Measurements from ENCODE around the gene NSUN7.

- no peak for TF ChIP-seq CTCF (IDR thresholded peaks at IDR 0.05)
- no peak for TF ChIP-seq POLR2A (IDR thresholded peaks at IDR 0.05)
- no peak for TF ChIP-seq POLR2AphosphoS5 (IDR thresholded peaks at IDR 0.05)
These were observed 2.4 kb upstream of the NSUN7 start for GRCh38 chr4:40747207-40747835.
